SK-N-SH (cell line): Measurements from ENCODE around the gene IL32.

Experiments
- CTCF ChIP-seq: fragments of 200-600 bp; sonication (generic); IDR thresholded peaks from 2 replicates; pipeline ENCODE4 v1.6.1; 2017; ENCODE audit warnings: antibody characterized with exemption, mild to moderate bottlenecking, moderate library complexity
- EP300 ChIP-seq, 2 experiments: IDR thresholded peaks; 2 replicates each; pipeline versions ENCODE4 v1.4.0 to v1.6.1; 2012; ENCODE audit warnings: borderline replicate concordance in 1 of 2, low read depth in 1 of 2, low read length in 1 of 2
- EZH2phosphoT487 ChIP-seq: fragments of 200-600 bp; sonication (generic); IDR thresholded peaks from 2 replicates; pipeline ENCODE4 v1.6.1; 2017; ENCODE audit warnings: low read depth, mixed run types, mild to moderate bottlenecking, antibody characterized with exemption, moderate library complexity, borderline replicate concordance
- FOSL2 ChIP-seq: IDR thresholded peaks from 2 replicates; pipeline ENCODE4 v1.4.0; 2012; ENCODE audit warnings: low read depth, mild to moderate bottlenecking, moderate library complexity, borderline replicate concordance
- FOXM1 ChIP-seq: IDR thresholded peaks from 2 replicates; pipeline ENCODE4 v1.4.0; 2012; ENCODE audit warnings: low read depth, mild to moderate bottlenecking
- MAX ChIP-seq: IDR thresholded peaks from 2 replicates; pipeline ENCODE4 v1.4.0; 2012; ENCODE audit warnings: low read depth
- MXI1 ChIP-seq: IDR thresholded peaks from 2 replicates; pipeline ENCODE4 v1.6.1; 2012; ENCODE audit warnings: mild to moderate bottlenecking, low read depth, low read length, improper control_type of control experiment
- NRF1 ChIP-seq: IDR thresholded peaks from 2 replicates; pipeline ENCODE4 v1.6.1; 2012; ENCODE audit warnings: low read depth, mild to moderate bottlenecking, low read length
- POLR2AphosphoS5 ChIP-seq: IDR thresholded peaks from 2 replicates; pipeline ENCODE4 v1.6.1; 2012; ENCODE audit warnings: low read depth, low read length
- RAD21 ChIP-seq: IDR thresholded peaks from 2 replicates; pipeline ENCODE4 v1.6.1; 2012; ENCODE audit warnings: mild to moderate bottlenecking, low read length
- RFX5 ChIP-seq: IDR thresholded peaks from 2 replicates; pipeline ENCODE4 v1.6.1; 2012; ENCODE audit warnings: mild to moderate bottlenecking, improper control_type of control experiment, low read length
- TCF12 ChIP-seq: IDR thresholded peaks from 2 replicates; pipeline ENCODE4 v1.4.0; 2012
- USF1 ChIP-seq: IDR thresholded peaks from 2 replicates; pipeline ENCODE4 v1.4.0; 2012; ENCODE audit warnings: low read depth, borderline replicate concordance
- TF ChIP-seq, protein P1 (sequence below): IDR thresholded peaks from 2 replicates; pipeline ENCODE4 v1.6.1; 2012; ENCODE audit warnings: mild to moderate bottlenecking, low read depth, low read length, moderate library complexity

DNA sequence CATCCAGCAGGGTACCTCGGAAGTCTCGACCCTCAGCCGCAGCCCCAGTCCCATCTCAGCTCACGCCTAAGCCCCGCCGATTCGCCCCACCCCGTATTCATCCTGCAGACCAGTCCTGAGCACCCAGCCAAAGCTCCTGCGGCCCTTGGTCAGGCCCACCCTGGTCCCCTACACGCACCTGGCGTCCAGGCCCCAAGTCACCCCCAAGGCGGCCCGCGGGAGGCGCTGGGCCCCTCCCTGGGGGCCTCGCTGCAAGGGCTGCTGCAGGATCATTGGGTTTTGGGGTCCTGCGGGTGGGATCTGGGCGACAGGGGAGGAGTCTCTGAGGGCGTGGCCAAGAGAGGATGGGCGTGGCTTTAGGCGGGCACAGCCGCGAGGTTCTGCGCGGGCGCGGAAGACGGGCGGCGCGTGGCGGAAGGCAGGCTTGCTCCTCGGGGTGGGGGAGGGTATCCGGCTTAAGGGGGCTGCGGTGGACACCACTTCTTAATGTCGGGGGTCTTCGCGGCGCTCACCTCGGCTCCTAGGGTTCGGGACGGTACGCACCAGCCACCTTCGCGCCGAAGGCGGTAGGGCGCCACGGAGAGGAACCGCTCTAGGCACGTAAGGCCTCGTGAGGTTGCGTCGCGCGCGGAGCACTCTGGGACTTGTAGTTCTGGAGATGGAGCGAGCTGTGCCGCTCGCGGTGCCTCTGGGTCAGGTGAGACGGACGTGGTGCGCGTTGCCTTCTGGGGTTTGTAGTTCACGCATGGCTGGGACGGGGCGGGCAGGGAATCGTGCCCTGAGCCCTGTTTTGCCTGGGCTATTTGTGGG, 41.6 kb upstream of the IL32 start, which contains the start of the genes HCFC1R1 and THOC6:
- TF ChIP-seq CTCF (no peak), USF1 (peak; percentile 94), MAX (peak; percentile 82; the same call in 1 of the 2 replicates), NRF1 (peak; percentile 63), EP300 (IDR thresholded peaks at IDR 0.05; ENCODE audit: borderline replicate concordance in 1 of 2, low read depth in 1 of 2, low read length in 1 of 2) (no peak; a peak in 1 of 4 replicates), POLR2AphosphoS5 (peak; percentile 91), EZH2phosphoT487 (no peak), MXI1 (peak; percentile 78; the same call in 1 of the 2 replicates), TCF12 (no peak), RFX5 (no peak), FOSL2 (peak; percentile 22; the same call in 1 of the 2 replicates), RAD21 (no peak), FOXM1 (no peak; the same call in 1 of the 2 replicates)
- TF ChIP-seq, protein P1, sequence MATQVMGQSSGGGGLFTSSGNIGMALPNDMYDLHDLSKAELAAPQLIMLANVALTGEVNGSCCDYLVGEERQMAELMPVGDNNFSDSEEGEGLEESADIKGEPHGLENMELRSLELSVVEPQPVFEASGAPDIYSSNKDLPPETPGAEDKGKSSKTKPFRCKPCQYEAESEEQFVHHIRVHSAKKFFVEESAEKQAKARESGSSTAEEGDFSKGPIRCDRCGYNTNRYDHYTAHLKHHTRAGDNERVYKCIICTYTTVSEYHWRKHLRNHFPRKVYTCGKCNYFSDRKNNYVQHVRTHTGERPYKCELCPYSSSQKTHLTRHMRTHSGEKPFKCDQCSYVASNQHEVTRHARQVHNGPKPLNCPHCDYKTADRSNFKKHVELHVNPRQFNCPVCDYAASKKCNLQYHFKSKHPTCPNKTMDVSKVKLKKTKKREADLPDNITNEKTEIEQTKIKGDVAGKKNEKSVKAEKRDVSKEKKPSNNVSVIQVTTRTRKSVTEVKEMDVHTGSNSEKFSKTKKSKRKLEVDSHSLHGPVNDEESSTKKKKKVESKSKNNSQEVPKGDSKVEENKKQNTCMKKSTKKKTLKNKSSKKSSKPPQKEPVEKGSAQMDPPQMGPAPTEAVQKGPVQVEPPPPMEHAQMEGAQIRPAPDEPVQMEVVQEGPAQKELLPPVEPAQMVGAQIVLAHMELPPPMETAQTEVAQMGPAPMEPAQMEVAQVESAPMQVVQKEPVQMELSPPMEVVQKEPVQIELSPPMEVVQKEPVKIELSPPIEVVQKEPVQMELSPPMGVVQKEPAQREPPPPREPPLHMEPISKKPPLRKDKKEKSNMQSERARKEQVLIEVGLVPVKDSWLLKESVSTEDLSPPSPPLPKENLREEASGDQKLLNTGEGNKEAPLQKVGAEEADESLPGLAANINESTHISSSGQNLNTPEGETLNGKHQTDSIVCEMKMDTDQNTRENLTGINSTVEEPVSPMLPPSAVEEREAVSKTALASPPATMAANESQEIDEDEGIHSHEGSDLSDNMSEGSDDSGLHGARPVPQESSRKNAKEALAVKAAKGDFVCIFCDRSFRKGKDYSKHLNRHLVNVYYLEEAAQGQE: peak; percentile 38; the same call in 1 of the 2 replicates
